Muscle layer of duodenum (tissue), 2 donors: Measurements from ENCODE around the gene DENND10.
A peak's percentile ranks its signal among the peaks of the same experiment; 100 is the strongest.
"Not testable (repeated sequence)": the region's sequence is repeated elsewhere in the genome, so short reads cannot be mapped to it uniquely, and the experiment has no call there.

Source experiments
- H3K27ac ChIP-seq: one replicate; pipeline ENCODE4 v1.7.0; 2013; ENCODE audit warnings: mild to moderate bottlenecking, low read length
- H3K27me3 ChIP-seq: one replicate; pipeline ENCODE4 v1.7.0; 2013; ENCODE audit warnings: low read depth, mild to moderate bottlenecking, control low read depth, low read length
- H3K36me3 ChIP-seq, 2 donors: one replicate each; pipeline ENCODE4 v1.7.0; 2013; ENCODE audit warnings: low read length in 2 of 2, control low read depth in 1 of 2, mild to moderate bottlenecking in 1 of 2; ENCODE audit not compliant: insufficient read depth in 2 of 2, control insufficient read depth in 1 of 2
- H3K4me1 ChIP-seq, 2 donors: one replicate each; pipeline ENCODE4 v1.7.0; 2013; ENCODE audit warnings: low read length in 2 of 2, mild to moderate bottlenecking in 2 of 2, control low read depth in 1 of 2, moderate library complexity in 1 of 2; ENCODE audit not compliant: insufficient read depth in 2 of 2, control insufficient read depth in 1 of 2
- H3K4me3 ChIP-seq, 2 donors: one replicate each; pipeline ENCODE4 v1.7.0; 2013; ENCODE audit warnings: low read length in 2 of 2, low read depth in 1 of 2, mild to moderate bottlenecking in 1 of 2
- H3K9me3 ChIP-seq, 2 donors: one replicate each; pipeline ENCODE4 v1.7.0; 2013; ENCODE audit warnings: low read length in 2 of 2, control low read depth in 1 of 2, mild to moderate bottlenecking in 1 of 2; ENCODE audit not compliant: control insufficient read depth in 1 of 2
- donor health status: healthy.

The DENND10 gene

GRCh38 chr10:119100434-119101238 is 3.3 kb upstream of the DENND10 start:
- Histone ChIP-seq H3K36me3 (no peaks in the 10 kb centered on the region), H3K27ac (peak overlapping the region; percentile 19), H3K9me3 (no peaks in the 10 kb centered on the region), H3K27me3 (no peaks in the 10 kb centered on the region), H3K4me3 (no peak overlapping the region), H3K4me1 (peaks cover 5 to 10% of the 10 kb centered on the region in 2 donors)

GRCh38 chr10:119101366-119102098 is 2.4 kb upstream of the DENND10 start:
- Histone ChIP-seq H3K4me1 (peaks cover 5 to 10% of the 10 kb centered on the region in 2 donors), H3K4me3 (no peak overlapping the region), H3K27me3 (no peaks in the 10 kb centered on the region), H3K36me3 (no peaks in the 10 kb centered on the region), H3K27ac (no peak overlapping the region), H3K9me3 (no peaks in the 10 kb centered on the region)

- Histone ChIP-seq H3K27me3 (no peaks in the 10 kb centered on the region), H3K36me3 (no peaks in the 10 kb centered on the region), H3K27ac (no peak overlapping the region), H3K4me3 (no peak overlapping the region), H3K4me1 (peaks cover 5 to 10% of the 10 kb centered on the region in 2 donors), H3K9me3 (no peaks in the 10 kb centered on the region)
Observed at GRCh38 chr10:119103241-119103902, 541 bp upstream of the DENND10 start.

- Histone ChIP-seq H3K4me1 (peaks cover 5 to 10% of the 10 kb centered on the region in 2 donors), H3K27ac (peak overlapping the region; percentile 39), H3K9me3 (no peaks in the 10 kb centered on the region), H3K27me3 (no peaks in the 10 kb centered on the region), H3K4me3 (peak overlapping the region; percentile 73 to 74), H3K36me3 (peaks cover 0 to 12% of the 10 kb centered on the region in 2 donors)
Observed at GRCh38 chr10:119104654-119105015, 722 bp downstream of the DENND10 start.

GRCh38 chr10:119105155-119105554 is 1.2 kb downstream of the DENND10 start:
- Histone ChIP-seq H3K27me3 (no peaks in the 10 kb centered on the region), H3K36me3 (peaks cover 2 to 15% of the 10 kb centered on the region in 2 donors), H3K4me1 (peaks cover 5 to 10% of the 10 kb centered on the region in 2 donors), H3K27ac (no peak overlapping the region), H3K4me3 (peak overlapping the region; percentile 73 to 74), H3K9me3 (no peaks in the 10 kb centered on the region)

- not testable (repeated sequence) for H3K9me3 ChIP-seq, H3K4me3 ChIP-seq, H3K27ac ChIP-seq, H3K27me3 ChIP-seq
- peaks cover 5 to 10% of the 10 kb centered on the region in 2 donors for H3K4me1 ChIP-seq
- H3K36me3 ChIP-seq: peaks cover 3 to 15% of the 10 kb centered on the region in 2 donors
Observed at GRCh38 chr10:119105899-119106298, 2.0 kb downstream of the DENND10 start.

- H3K27ac ChIP-seq, H3K9me3 ChIP-seq, H3K27me3 ChIP-seq, H3K4me3 ChIP-seq: not testable (repeated sequence)
- peaks cover 5 to 10% of the 10 kb centered on the region in 2 donors for H3K4me1 ChIP-seq
- H3K36me3 ChIP-seq: peaks cover 8 to 20% of the 10 kb centered on the region in 2 donors
Observed at GRCh38 chr10:119107106-119107505, 3.2 kb downstream of the DENND10 start.

GRCh38 chr10:119107771-119108170 is 3.9 kb downstream of the DENND10 start:
- H3K27me3 ChIP-seq, H3K4me3 ChIP-seq, H3K27ac ChIP-seq, H3K9me3 ChIP-seq: not testable (repeated sequence)
- H3K4me1 ChIP-seq: peaks cover 5 to 10% of the 10 kb centered on the region in 2 donors
- H3K36me3 ChIP-seq: peaks cover 9 to 22% of the 10 kb centered on the region in 2 donors

- Histone ChIP-seq H3K27ac (no peak overlapping the region), H3K36me3 (peaks cover 13 to 35% of the 10 kb centered on the region in 2 donors), H3K9me3 (no peaks in the 10 kb centered on the region), H3K27me3 (no peaks in the 10 kb centered on the region), H3K4me3 (no peak overlapping the region), H3K4me1 (peaks cover 0 to 5% of the 10 kb centered on the region in 2 donors)
Observed at GRCh38 chr10:119112056-119112455, 8.1 kb downstream of the DENND10 start.

GRCh38 chr10:119113751-119114732 is 10.1 kb downstream of the DENND10 start:
- H3K4me3 ChIP-seq: no peak overlapping the region
- no peaks in the 10 kb centered on the region for H3K27me3 ChIP-seq
- peaks cover 16 to 39% of the 10 kb centered on the region in 2 donors for H3K36me3 ChIP-seq
- peaks cover 0 to 5% of the 10 kb centered on the region in 2 donors for H3K4me1 ChIP-seq
- no peak overlapping the region for H3K27ac ChIP-seq
- no peaks in the 10 kb centered on the region for H3K9me3 ChIP-seq
